NCI-H2171 treated with DMSO at 0.1 percent for 48 hours (cell line): ENCODE results near the gene RGS7.
"Not testable (repeated sequence)": the region's sequence is repeated elsewhere in the genome, so short reads cannot be mapped to it uniquely, and the experiment has no call there.

Experiments used
- DNase-seq: peaks from one replicate; lab custom pipeline; 2025; lab: John Stamatoyannopoulos, UW

Gene RGS7

GRCh38 chr1:240783728-240784137 lies 573.3 kb downstream of the RGS7 start:
- DNase-seq: not testable (repeated sequence)

- no peak for DNase-seq
Measured at GRCh38 chr1:240776237-240776636, 580.8 kb downstream of the RGS7 start.

GRCh38 chr1:240772131-240772530 lies 584.9 kb downstream of the RGS7 start:
- no peak for DNase-seq

GRCh38 chr1:240771450-240771849 lies 585.6 kb downstream of the RGS7 start:
- DNase-seq: no peak

- DNase-seq: no peak
Measured at GRCh38 chr1:240768979-240769378, 588.0 kb downstream of the RGS7 start.

- DNase-seq: no peak
Measured at GRCh38 chr1:240766831-240767230, 590.2 kb downstream of the RGS7 start.

GRCh38 chr1:240765732-240766363 lies 591.2 kb downstream of the RGS7 start:
- no peak for DNase-seq

- DNase-seq: no peak
Measured at GRCh38 chr1:240763771-240764170, 593.2 kb downstream of the RGS7 start.

- not testable (repeated sequence) for DNase-seq
Measured at GRCh38 chr1:240763095-240763494, 593.9 kb downstream of the RGS7 start.

GRCh38 chr1:240762471-240762987 lies 594.5 kb downstream of the RGS7 start:
- DNase-seq: not testable (repeated sequence)

- not testable (repeated sequence) for DNase-seq
Measured at GRCh38 chr1:240758777-240759176, 598.2 kb downstream of the RGS7 start.

GRCh38 chr1:240758296-240758695 lies 598.7 kb downstream of the RGS7 start:
- no peak for DNase-seq

- no peak for DNase-seq
Measured at GRCh38 chr1:240747907-240748306, 609.1 kb downstream of the RGS7 start.

GRCh38 chr1:240743705-240744104 lies 613.3 kb downstream of the RGS7 start:
- no peak for DNase-seq

- no peak for DNase-seq
Measured at GRCh38 chr1:240739754-240740153, 617.3 kb downstream of the RGS7 start.

- DNase-seq: no peak
Measured at GRCh38 chr1:240739139-240739538, 617.9 kb downstream of the RGS7 start.

GRCh38 chr1:240737766-240738265 lies 619.2 kb downstream of the RGS7 start:
- DNase-seq: no peak

- DNase-seq: no peak
Measured at GRCh38 chr1:240737298-240737697, 619.7 kb downstream of the RGS7 start.

GRCh38 chr1:240734705-240735104 lies 622.3 kb downstream of the RGS7 start:
- not testable (repeated sequence) for DNase-seq

- DNase-seq: no peak
Measured at GRCh38 chr1:240734001-240734400, 623.0 kb downstream of the RGS7 start.

GRCh38 chr1:240732390-240732789 lies 624.6 kb downstream of the RGS7 start:
- peak; percentile 60 for DNase-seq
